ENCODE results near the gene PLD3.
A peak's percentile ranks its signal among the peaks of the same experiment; 100 is the strongest.

The PLD3 gene, protein sequence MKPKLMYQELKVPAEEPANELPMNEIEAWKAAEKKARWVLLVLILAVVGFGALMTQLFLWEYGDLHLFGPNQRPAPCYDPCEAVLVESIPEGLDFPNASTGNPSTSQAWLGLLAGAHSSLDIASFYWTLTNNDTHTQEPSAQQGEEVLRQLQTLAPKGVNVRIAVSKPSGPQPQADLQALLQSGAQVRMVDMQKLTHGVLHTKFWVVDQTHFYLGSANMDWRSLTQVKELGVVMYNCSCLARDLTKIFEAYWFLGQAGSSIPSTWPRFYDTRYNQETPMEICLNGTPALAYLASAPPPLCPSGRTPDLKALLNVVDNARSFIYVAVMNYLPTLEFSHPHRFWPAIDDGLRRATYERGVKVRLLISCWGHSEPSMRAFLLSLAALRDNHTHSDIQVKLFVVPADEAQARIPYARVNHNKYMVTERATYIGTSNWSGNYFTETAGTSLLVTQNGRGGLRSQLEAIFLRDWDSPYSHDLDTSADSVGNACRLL

DNA sequence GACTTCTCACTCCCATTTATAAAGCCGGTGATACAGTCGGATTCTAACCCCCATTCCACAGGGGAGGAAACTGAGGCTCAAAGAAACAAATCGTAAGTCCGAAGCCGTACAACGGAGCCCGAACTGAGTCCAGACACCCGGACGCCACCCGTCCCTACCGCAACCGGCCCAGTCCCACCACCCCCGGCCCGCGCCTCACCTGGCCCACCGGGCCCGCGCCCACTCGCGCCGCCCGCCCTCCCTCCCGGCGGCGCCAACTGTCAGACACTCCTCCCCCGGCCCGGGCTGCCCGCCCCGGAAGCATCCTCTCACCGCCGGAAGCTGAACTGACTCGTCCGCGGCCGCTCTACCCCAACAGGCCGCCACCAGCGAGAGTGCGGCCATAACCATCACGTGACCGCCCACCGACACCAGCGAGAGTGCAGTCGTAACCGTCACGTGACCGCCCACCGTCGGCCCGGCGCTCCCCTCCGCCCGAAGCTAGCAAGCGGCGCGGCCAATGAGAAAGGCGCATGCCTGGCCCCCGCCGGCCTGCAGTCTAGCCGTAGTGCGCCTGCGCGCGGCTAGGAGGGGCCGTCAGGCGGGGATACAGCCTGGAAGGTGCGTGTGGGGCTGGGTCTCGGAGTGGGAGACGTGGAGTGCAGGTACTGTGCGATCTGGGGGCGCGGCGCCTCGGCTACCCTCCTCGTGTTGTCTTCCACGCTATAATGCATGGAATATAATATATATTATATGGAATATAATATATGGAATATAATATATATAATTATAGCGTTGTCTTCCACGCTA lies at the start of gene PLD3, which contains the start of gene C19orf47:
Gene PLD3, plus strand, starts transcription at position 571 of the 789 bp plus-strand sequence. CDS start 17,789 bp downstream, outside the sequence.
Gene C19orf47, minus strand, starts transcription at position 273 of the 789 bp plus-strand sequence. CDS start 6,540 bp downstream, outside the sequence.
- DNase-seq (ENCODE audit: low read depth): peak; percentile 98
- H3K4me3 ChIP-seq (ENCODE audit: low read depth, low read length): peak within 1 kb of the TSS; percentile 90

DNA sequence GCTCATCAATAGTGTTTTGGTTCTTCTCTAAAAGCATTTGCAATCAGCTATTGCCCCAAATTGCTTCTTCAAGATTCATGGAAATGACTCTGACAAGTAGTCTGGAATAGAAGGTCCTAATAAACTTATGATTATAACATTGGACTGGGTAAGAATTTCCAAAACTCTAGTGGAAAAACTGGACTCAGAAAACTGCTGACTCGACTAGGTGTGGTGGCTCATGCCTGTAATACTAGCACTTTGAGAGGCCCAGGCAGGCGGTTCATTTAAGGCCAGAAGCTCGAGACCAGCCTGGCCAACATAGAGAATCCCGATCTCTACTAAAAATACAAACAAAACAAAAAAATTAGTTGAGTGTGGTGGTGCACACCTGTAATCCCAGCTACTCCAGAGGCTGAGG lies 47.8 kb upstream of the PLD3 start:
- DNase-seq (ENCODE audit: low read depth): no peak
- H3K4me3 ChIP-seq (ENCODE audit: low read depth, low read length): no peak overlapping the region

DNA sequence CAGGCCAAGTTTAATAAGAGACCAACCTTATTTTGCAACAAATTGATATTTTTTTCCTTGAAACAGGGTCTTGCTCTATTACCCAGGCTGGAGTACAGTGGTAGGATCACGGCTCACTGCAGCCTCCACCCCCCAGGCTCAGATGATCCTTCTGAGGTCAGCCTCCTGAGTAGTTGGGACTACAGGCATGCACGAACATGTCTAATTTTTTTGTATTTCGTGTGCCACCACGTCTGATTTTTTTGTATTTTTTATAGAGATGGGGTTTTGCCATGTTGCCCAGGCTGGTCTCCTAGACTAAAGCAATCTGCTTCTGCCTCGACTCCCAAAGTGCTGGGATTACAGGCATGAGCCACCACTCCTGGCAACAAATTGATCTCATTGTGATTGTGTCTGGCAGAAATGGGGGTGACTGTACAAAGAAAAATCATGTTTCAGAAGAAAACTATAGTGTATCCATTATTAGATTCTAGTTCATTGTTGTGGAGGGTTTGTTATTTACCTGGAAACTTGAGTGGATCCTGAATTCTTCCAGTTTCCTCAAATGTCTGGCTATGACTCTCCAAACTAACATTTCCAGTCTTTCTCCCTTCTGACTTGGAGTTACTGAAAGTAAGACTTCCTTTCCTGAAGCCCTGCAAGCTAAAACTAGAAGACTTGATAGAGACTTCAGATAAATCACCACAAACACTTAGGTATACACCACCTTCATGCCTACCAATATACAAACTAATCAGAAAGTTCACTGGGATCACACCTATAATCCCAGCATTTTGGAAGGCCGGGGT lies 46.1 kb upstream of the PLD3 start:
- DNase-seq (ENCODE audit: low read depth): no peak
- H3K4me3 ChIP-seq (ENCODE audit: low read depth, low read length): no peak overlapping the region

- no peak for DNase-seq (ENCODE audit: low read depth)
- no peak overlapping the region for H3K4me3 ChIP-seq (ENCODE audit: low read depth, low read length)
Measured at GRCh38 chr19:40303765-40304164, 44.7 kb upstream of the PLD3 start.

- no peak for DNase-seq (ENCODE audit: low read depth)
- no peak overlapping the region for H3K4me3 ChIP-seq (ENCODE audit: low read depth, low read length)
Measured at GRCh38 chr19:40304306-40304705, 44.2 kb upstream of the PLD3 start.

DNA sequence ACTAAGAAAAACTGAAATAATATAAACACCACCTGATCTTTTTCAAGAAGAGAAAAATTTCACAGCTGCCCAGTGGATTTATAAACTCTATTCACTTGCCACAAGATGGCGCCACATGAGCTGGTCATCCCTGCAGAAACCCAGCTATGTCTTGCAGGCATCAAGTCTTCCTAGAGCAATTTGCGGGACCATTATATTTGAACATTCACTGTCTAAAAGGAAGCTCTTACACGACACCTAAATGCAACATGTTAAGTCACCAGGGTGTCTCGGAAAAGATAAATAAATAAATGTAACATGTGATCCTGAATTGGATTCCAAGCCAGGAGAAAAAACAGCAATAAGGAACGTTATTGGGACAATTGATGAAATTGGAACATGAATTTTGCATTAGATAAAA lies 43.1 kb upstream of the PLD3 start:
- H3K4me3 ChIP-seq (ENCODE audit: low read depth, low read length): no peak overlapping the region
- peak; percentile 73 for DNase-seq (ENCODE audit: low read depth)

- no peak overlapping the region for H3K4me3 ChIP-seq (ENCODE audit: low read depth, low read length)
- no peak for DNase-seq (ENCODE audit: low read depth)
Measured at GRCh38 chr19:40309666-40310065, 38.8 kb upstream of the PLD3 start.

GRCh38 chr19:40312533-40312932 lies 36.0 kb upstream of the PLD3 start:
- H3K4me3 ChIP-seq (ENCODE audit: low read depth, low read length): no peak overlapping the region
- no peak for DNase-seq (ENCODE audit: low read depth)

GRCh38 chr19:40313229-40313983 lies 35.1 kb upstream of the PLD3 start:
- no peak overlapping the region for H3K4me3 ChIP-seq (ENCODE audit: low read depth, low read length)
- DNase-seq (ENCODE audit: low read depth): no peak

DNA sequence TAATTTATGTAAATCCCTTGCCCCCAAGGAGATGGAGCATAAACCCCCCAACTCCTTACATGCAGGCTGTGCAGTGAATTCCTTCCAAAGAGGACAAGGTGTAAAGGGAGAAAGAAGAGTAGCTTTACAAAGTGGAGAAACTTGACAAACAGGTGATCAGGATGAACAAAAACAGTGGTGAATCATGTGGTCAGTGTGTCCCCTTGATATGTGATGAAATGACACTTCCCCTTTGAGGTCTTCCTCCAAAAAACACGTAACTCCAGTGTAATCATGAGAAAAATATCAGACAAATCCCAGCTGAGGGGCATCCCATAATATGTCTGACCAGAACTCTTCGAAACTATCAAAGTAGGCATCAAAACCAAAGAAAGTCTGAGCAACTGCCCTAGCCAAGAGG lies 33.8 kb upstream of the PLD3 start:
- H3K4me3 ChIP-seq (ENCODE audit: low read depth, low read length): no peak overlapping the region
- DNase-seq (ENCODE audit: low read depth): no peak

- DNase-seq (ENCODE audit: low read depth): no peak
- no peak overlapping the region for H3K4me3 ChIP-seq (ENCODE audit: low read depth, low read length)
Measured at GRCh38 chr19:40315812-40316470, 32.6 kb upstream of the PLD3 start.

GRCh38 chr19:40317338-40317737 lies 31.2 kb upstream of the PLD3 start:
- no peak overlapping the region for H3K4me3 ChIP-seq (ENCODE audit: low read depth, low read length)
- DNase-seq (ENCODE audit: low read depth): no peak

DNA sequence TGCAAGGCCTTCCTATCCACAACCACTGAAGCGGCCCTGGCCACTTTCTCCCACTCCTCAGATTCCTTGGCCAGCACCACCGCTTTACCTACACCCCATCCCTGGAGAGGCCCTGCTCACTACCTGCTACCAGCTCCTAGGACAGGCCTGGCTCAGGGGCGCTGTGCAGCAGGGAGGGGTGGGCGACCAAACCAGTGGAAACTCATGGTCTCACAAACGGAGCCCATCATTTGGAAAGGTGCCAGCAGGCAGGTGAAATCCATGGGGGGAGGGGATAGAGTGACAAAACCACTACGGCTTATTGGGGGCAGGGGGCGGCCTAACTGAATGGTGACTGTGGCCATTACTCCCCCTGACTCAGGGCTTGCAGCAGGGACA lies 27.9 kb upstream of the PLD3 start:
- H3K4me3 ChIP-seq (ENCODE audit: low read depth, low read length): no peak overlapping the region
- no peak for DNase-seq (ENCODE audit: low read depth)

DNA sequence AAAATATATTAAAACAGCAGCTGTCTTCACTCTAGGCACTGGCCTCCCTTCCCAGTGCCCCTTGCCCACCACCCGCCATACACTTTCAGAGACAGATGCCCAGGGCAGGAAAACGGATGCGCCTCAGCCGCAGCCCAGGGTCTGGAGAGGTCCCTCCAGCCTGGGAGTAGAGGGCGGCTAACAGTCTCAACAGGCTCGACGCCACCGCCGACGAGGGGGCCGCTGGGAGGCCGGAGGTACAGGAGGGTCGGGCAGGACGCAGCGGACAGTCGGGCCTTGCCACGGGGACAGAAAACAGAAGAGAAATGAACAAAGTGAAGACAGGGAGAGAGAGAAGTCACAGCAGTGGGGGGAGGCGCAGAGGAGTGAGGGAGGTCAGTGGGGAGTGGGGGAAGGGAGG lies 27.4 kb upstream of the PLD3 start:
- DNase-seq (ENCODE audit: low read depth): no peak
- no peak overlapping the region for H3K4me3 ChIP-seq (ENCODE audit: low read depth, low read length)

DNA sequence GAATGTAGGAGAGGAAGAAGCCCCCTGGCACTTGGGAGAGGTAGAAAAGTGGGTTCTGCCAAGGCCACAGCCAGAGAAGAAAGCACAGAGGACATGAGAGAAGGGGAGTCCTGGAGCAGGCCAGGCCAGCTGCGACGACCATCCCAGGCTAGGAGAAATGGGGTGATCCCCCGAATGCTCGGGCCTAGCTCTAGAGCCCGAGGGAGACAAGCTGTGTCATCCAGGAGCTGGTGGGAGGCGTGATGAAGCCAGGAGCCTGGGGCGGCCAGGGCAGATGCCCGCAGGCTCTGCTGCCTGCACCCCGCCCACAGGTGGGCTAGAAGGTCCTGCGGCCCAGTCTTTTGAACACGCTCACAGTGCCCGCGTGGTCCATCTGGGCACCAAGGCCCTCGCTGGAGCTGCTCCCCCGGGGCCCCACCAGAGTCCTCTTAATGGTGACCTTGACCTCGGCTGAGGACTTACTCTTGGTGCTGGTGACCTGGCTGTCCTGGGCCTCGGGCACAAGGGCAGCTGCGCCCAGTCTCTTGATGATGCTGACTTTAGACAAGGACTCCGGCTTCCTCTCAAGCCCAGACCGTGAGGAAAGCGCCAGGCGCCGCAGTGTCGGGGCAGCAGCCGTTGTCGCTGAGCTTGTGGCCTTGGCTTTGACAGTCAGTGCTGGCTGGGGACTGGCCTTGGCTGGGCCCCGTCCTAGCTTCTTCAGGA lies 26.8 kb upstream of the PLD3 start:
- no peak overlapping the region for H3K4me3 ChIP-seq (ENCODE audit: low read depth, low read length)
- no peak for DNase-seq (ENCODE audit: low read depth)

DNA sequence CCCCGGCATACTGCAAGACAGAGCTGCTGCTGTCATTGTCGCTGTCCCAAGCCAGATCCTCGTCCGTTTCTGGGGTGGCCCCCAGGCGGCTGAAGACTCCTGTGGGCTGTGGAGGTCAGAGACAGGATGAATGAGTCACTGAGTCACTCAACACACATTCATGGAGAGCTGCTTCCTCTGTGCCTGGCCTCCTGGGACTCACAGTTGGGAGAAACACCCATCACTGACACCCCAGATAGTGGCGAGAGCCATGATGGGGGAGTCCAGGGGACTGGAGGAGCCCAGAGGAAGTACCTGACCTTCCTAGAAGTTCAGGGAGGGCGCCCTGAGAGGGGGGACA lies 26.3 kb upstream of the PLD3 start:
- no peak overlapping the region for H3K4me3 ChIP-seq (ENCODE audit: low read depth, low read length)
- no peak for DNase-seq (ENCODE audit: low read depth)

GRCh38 chr19:40322951-40323615 lies 25.4 kb upstream of the PLD3 start:
- no peak overlapping the region for H3K4me3 ChIP-seq (ENCODE audit: low read depth, low read length)
- DNase-seq (ENCODE audit: low read depth): no peak

DNA sequence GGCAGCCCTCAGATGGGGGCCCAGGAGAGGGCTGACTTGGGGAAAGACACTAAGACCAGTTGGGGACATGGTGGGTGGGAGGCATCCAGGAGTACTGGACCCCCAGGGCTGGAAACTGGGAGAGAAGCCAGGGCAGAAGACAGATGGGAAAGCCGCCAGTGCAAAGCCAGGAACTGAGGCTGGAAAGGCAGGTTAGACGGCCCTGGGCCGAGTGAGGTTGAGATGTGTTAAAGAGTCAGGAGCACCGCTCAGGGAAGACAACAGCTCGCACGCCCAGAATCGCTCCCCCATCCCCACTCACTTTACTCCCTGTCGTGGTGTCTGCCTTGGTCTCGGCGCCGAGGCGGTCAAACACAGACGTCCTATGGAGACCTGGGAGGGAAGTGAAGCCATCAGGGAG lies 24.8 kb upstream of the PLD3 start:
- DNase-seq (ENCODE audit: low read depth): no peak
- H3K4me3 ChIP-seq (ENCODE audit: low read depth, low read length): no peak overlapping the region
